ENCODE results near the gene BBLN. TPM values are rescaled to one million over a fixed set of nuclear protein-coding genes. Genes with fewer than 3 reads are reported as not detected.

Gene BBLN
- total RNA-seq, 1 donor from 2014 or later, result 47.3 TPM

DNA sequence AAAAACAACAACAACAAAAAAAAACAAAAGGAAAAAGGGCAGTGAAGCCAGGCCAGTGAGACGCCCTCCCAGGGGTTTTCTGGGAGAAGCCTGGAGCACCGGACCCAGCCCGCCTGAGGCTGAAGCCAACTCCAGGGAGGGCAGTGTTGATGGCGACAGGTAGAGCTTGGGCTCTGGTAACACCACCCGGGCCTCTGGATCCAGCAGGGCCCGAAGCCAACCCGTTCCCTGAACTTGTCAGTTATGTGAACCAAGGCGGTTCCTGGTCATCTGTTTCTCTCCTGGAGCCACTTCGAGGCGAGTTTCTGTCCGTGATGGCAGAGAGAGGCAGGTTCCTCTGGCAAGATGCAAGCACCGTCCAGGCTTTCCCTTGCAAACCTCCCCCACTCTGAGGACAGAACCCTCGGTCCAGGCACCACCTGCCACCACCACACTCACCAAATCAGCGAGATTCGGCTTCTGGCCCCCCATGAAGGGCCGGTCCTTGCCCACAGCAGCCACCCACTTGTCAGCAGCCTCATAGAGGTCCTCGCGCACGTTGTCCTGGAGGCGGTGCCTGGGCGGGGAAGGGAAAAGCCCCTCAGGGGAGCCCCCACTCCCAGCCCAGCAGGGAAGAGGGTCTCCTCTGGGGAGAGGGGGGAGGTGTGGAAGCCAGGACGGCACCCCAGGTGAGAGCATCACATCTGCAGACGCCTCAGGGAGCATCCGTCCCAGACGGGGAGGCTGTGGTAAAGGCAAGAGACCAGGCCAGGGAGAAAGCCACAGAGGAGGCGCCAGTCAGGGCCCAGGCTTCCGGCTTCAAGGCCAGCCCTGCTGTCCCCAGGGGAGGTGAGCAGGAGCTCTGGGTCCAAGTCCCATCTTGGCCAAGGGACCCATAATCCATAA lies 37.9 kb upstream of the BBLN start:
- Histone ChIP-seq H3K9me3 (ENCODE audit: insufficient read depth, low read depth, low read length) (no peaks in the 10 kb centered on the region), H3K79me2 (ENCODE audit: insufficient read depth, low read length) (peaks cover 25% of the 10 kb centered on the region), H2AFZ (ENCODE audit: low read depth, low read length) (no peak overlapping the region), H3K4me3 (ENCODE audit: insufficient read depth, low read depth, low read length) (no peak overlapping the region), H3K36me3 (ENCODE audit: insufficient read depth, low read length) (peaks cover 3% of the 10 kb centered on the region), H4K20me1 (ENCODE audit: insufficient read depth, low read length) (peaks cover 27% of the 10 kb centered on the region), H3K4me1 (ENCODE audit: insufficient read depth, low read length) (peaks cover 9% of the 10 kb centered on the region), H3K27ac (ENCODE audit: low read depth, low read length) (no peak overlapping the region), H3K9ac (ENCODE audit: low read length) (no peak overlapping the region), H3K27me3 (ENCODE audit: insufficient read depth, low read length) (no peaks in the 10 kb centered on the region), H3K4me2 (ENCODE audit: low read length) (no peak overlapping the region)
- Mint-ChIP-seq H3K4me1 (ENCODE audit: low read depth, unreplicated experiment) (peaks cover 7% of the 10 kb centered on the region), H3K36me3 (ENCODE audit: low read depth, unreplicated experiment) (peaks cover 4% of the 10 kb centered on the region), H3K9me3 (ENCODE audit: unreplicated experiment) (no peaks in the 10 kb centered on the region), H3K4me3 (ENCODE audit: unreplicated experiment) (no peak overlapping the region), H3K27ac (ENCODE audit: unreplicated experiment) (no peak overlapping the region), H3K27me3 (ENCODE audit: low read depth, unreplicated experiment) (no peaks in the 10 kb centered on the region)
- FAIRE-seq (no peak), DNase-seq (ENCODE audit: low read depth) (no peak)
- TF ChIP-seq, protein P1, sequence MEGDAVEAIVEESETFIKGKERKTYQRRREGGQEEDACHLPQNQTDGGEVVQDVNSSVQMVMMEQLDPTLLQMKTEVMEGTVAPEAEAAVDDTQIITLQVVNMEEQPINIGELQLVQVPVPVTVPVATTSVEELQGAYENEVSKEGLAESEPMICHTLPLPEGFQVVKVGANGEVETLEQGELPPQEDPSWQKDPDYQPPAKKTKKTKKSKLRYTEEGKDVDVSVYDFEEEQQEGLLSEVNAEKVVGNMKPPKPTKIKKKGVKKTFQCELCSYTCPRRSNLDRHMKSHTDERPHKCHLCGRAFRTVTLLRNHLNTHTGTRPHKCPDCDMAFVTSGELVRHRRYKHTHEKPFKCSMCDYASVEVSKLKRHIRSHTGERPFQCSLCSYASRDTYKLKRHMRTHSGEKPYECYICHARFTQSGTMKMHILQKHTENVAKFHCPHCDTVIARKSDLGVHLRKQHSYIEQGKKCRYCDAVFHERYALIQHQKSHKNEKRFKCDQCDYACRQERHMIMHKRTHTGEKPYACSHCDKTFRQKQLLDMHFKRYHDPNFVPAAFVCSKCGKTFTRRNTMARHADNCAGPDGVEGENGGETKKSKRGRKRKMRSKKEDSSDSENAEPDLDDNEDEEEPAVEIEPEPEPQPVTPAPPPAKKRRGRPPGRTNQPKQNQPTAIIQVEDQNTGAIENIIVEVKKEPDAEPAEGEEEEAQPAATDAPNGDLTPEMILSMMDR (IDR thresholded peaks at IDR 0.05; ENCODE audit: insufficient read depth, low read depth, low read length), result no peak
- no peak for TF ChIP-seq EZH2 (IDR thresholded peaks at IDR 0.05; ENCODE audit: insufficient read depth, low read length)

DNA sequence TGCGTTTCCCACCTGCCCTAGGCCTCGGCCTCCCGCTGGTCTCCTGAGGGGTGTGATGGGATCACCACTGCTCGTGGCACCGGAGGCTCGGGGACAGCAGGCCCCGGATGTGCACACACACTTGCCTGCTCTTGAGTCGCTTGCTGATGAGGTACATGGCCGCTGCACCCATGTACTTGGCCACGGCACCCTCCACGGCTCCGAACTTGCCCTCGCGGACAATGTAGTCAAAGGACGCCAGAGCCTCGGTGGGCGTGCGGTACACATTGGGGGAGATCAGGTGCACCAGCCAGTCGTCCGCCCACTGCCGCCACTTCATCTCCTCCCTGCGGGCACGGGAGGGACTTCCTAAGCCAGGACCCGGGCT lies 37.3 kb upstream of the BBLN start:
- H4K20me1 ChIP-seq (ENCODE audit: insufficient read depth, low read length), result peaks cover 27% of the 10 kb centered on the region
- DNase-seq (ENCODE audit: low read depth) (no peak), FAIRE-seq (no peak)
- Mint-ChIP-seq H3K4me1 (ENCODE audit: low read depth, unreplicated experiment) (peaks cover 5% of the 10 kb centered on the region), H3K4me3 (ENCODE audit: unreplicated experiment) (no peak overlapping the region), H3K36me3 (ENCODE audit: low read depth, unreplicated experiment) (peaks cover 2% of the 10 kb centered on the region), H3K9me3 (ENCODE audit: unreplicated experiment) (no peaks in the 10 kb centered on the region), H3K27ac (ENCODE audit: unreplicated experiment) (no peak overlapping the region), H3K27me3 (ENCODE audit: low read depth, unreplicated experiment) (no peaks in the 10 kb centered on the region)
- no peaks in the 10 kb centered on the region for H3K9me3 ChIP-seq (ENCODE audit: insufficient read depth, low read depth, low read length)
- no peak for TF ChIP-seq EZH2 (IDR thresholded peaks at IDR 0.05; ENCODE audit: insufficient read depth, low read length)
- TF ChIP-seq, protein P1 (IDR thresholded peaks at IDR 0.05; ENCODE audit: insufficient read depth, low read depth, low read length), result no peak
- peaks cover 3% of the 10 kb centered on the region for H3K36me3 ChIP-seq (ENCODE audit: insufficient read depth, low read length)
- no peak overlapping the region for H3K27ac ChIP-seq (ENCODE audit: low read depth, low read length)
- H3K9ac ChIP-seq (ENCODE audit: low read length), result no peak overlapping the region
- no peaks in the 10 kb centered on the region for H3K27me3 ChIP-seq (ENCODE audit: insufficient read depth, low read length)
- H2AFZ ChIP-seq (ENCODE audit: low read depth, low read length), result no peak overlapping the region
- H3K4me2 ChIP-seq (ENCODE audit: low read length), result no peak overlapping the region
- H3K4me3 ChIP-seq (ENCODE audit: insufficient read depth, low read depth, low read length), result no peak overlapping the region
- peaks cover 32% of the 10 kb centered on the region for H3K79me2 ChIP-seq (ENCODE audit: insufficient read depth, low read length)
- H3K4me1 ChIP-seq (ENCODE audit: insufficient read depth, low read length), result peaks cover 9% of the 10 kb centered on the region

Data from astrocyte (in vitro differentiated cells and primary cell).